CD4-positive, alpha-beta T cell treated with Interleukin-15 for 1 hour (primary cell): Measurements from ENCODE around the gene DNAJC18.
"Not testable (repeated sequence)": the region's sequence is repeated elsewhere in the genome, so short reads cannot be mapped to it uniquely, and the experiment has no call there.

ENCODE experiments used
- DNase-seq: peaks from one replicate; pipeline ENCODE4 v3.0.0-alpha.2; 2020

Gene DNAJC18

DNA sequence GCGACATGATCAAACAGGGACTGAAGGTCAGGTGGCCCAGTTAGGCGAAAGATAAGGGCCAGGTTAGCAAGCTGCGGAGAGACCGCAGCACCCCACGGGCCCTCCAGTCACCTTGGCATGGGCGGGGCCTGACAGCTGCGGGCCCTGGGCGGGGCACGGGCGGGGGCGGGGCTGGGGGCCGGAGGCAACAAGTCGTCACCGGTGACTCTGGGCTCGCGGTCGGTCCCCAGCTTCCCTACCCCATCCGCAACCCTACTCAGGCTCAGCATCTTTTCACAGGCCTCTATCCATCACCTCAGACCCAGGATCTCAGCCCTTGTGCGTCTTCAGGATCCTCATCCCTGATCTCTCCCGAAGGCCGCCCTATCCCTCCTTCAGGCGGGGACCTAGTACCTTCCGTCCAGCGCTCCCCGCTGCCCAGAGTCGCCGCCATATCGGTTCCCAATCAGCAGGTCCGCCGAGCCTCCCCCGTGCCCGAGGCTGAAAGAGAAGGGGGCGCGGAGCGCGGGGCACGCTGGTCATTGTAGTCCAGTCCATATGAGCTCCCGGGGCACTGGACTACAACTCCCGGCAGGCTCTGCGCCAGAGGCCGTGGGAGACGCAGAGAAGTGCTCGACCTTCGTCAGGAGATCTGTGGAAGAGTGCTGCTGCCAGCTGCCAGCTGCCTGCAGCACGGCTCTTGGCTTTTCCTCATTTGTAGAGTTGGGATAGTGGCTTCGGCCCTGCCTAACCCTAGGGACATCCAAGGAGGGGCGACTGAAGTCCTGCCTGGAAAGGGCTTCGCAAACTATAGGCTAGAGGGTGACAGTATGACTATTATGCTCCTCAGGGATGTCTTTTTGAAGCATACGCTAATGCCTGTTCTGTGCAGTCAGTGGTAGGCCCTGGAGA, at the start of gene DNAJC18:
TSS of gene DNAJC18 (minus strand) at position 513 of the 891 bp plus-strand sequence. CDS start at position 433, 80 bp downstream.
- DNase-seq, result peak; percentile 91

DNA sequence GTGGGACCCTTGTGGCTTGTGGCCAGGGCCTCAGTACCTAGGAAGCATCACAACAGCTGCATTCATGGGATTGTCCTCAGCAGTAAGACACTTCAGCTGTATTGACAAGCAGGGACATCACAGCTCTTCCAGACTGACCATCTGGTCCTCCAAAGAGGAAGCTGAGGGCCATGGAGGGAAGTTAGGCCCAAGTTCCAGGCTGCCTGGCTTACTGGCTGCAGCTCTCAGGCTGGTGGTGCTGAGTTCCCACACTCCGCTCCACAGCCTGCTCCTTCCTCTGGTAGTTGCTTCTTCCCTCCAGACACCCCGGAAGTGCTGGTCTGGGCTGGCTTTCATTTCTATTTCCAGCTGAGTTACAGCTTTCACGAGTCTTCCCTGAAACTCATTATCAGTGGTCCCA, 48.9 kb upstream of the DNAJC18 start:
- DNase-seq, result peak; percentile 24

DNA sequence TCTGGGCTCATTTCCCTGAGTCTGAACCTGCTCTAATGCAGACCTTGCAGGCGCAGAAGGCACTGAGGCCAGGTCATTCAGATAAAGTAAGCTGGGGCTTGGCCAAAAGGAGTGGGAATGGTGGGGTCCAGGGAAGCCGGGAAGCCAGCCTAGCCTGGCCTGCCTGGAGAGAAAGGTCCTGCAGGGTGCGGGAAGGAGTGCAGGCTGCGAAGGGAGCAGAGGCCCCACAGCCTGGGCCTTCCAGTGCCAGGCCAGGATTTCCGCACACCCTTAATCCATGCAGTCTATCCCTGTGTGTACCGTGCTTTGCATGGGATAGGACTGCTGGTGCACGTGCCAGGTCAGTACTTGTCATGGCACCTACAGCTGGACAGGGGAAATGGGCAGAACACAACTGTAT, 46.9 kb upstream of the DNAJC18 start:
- DNase-seq, result no peak

DNA sequence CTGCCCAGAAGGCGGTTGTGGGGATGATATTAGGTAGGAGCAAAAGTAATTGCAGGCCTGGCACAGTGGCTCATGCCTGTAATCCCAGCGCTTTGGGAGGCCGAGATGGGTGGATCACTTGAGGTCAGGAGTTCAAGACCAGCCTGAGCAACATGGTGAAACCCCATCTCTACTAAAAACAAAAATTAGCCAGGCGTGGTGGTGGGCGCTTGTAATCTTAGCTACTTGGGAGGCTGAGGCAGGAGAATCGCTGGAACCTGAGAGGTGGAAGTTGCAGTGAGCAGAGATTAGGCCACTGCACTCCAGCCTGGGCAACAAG, 43.5 kb upstream of the DNAJC18 start:
- DNase-seq, result not testable (repeated sequence)

DNA sequence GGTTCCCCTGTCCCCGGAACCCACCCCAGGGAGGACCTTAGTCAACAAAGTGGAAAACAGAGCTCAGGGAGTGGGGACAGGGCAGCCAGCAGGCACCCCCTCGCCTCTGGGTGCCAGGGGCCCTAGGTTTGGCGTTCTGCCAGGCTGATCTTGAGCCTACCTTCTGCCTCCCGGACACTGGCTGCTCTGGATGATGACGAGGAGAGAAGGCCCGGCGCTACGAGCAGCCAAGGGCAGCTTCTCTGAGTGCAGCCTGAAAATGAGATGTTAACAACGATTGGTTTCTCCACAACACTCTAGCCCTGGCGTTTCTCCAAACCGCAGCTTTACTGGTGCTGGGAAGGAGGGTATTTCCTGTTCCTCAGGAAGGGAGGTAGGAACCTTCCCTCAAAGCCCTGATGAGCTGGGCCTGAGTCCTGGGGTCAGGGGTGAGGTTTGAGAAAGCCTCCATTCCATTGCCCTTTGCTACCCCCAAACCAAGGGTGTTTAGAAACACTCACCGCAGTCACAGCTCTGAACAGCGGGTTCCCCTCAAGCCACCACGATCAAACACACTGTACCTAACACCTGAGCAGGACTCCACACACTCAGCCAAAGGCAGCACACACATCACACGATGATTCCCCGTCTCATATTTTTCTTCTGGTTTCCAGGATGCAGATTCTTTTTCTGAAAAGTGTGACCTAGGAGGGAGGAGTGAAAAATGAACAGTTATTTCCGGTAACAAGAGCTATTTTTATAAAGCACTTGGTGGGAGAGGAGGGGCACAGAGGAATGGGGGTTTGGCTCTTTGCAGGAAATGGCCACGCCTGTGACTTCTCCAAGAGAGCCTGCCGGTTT, 42.9 kb upstream of the DNAJC18 start, which contains the start of gene STING1:
TSS of gene STING1 (minus strand) at position 709 of the 840 bp plus-strand sequence. CDS start 1,054 bp downstream, outside the sequence.
- peak; percentile 74 for DNase-seq

DNA sequence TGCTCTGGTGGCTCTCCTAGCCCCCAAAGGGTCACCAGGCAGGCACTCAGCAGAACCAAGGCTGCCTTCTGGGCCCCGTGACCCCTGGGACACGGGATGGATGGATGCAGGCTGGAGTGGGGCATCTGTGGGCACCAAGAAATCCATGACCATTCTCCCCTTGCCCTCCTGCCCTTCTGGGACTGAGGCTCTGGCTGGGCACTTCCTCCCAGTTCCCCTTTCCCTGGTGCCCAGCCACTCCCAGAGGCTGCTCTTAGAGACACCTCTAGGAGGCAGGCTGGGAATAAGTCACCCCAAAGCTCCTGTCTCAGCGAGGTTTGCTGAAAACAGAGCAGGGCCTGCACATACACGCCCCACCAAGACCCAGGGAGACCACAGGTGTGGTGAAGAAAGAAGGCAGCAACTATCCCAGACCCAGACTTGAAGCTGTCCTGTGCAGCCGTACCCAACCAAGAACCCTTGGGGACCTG, 42.3 kb upstream of the DNAJC18 start:
- DNase-seq, result peak; percentile 30

DNA sequence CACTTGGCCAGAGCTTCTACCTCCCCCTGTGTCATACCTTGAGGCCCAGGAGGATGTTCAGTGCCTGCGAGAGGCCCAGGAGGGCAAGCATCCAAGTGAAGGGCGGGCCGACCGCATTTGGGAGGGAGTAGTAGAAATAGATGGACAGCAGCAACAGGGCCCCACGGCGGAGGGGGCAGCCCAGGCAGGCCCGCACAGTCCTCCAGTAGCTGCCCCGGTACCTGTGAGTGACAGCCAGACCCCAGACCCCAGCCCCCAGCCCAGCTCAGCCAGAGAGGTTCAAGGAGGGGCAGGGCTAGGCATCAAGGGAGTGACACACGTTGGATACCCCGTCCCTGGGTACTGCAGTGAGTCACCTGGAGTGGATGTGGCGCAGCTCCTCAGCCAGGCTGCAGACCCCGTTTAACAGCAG, 41.8 kb upstream of the DNAJC18 start:
- DNase-seq, result no peak

DNA sequence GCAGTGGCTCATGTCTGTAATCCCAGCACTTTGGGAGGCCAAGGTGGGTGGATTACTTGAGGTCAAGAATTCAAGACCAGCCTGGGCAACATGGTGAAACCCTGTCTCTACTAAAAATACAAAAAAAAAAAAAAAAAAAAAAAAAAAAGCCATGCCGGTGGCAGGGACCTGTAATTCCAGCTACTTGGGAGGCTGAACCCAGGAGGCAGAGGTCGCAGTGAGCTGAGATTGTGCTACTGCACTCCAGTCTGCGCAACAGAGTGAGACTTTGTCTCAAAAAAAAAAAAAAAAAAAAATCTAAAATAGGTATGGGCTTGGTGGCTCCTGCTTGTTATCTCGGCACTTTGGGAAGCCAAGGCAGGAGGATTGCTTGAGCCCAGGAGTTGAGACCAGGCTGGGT, 40.4 kb upstream of the DNAJC18 start:
- DNase-seq, result not testable (repeated sequence)

DNA sequence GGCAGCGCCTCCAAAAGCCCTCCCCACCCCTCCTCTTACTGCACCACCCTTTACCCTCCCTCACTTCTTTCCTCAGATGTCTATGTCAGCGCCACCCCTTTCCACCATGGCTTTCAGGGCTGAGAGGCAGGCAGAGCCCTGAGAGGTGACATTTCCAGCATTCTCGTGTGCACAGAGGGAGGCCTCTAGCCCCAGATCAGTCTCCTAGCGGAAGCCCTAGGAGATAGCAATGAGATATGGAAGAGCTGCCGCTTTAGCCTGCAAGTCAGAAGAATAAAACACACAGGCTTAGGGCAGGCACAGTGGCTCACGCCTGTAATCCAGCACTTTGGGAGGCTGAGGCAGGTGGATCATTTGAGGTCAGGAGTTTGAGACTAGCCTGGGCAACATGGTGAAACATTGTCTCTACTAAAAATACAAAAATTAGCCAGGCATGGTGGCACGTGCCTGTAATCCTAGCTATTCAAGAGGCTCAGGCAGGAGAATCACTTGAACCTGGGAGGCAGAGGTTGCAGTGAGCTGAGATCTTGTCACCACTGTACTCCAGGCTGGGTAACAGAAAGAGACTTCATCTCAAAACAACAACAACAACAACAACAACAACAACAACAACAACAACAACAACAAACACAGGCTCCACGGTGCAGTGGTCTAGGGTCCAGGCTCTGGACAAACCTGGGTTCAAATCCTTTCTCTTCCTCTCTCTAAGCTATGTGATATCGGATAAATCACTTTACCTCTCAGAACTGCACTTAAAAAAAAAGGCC, 39.5 kb upstream of the DNAJC18 start:
- not testable (repeated sequence) for DNase-seq

DNA sequence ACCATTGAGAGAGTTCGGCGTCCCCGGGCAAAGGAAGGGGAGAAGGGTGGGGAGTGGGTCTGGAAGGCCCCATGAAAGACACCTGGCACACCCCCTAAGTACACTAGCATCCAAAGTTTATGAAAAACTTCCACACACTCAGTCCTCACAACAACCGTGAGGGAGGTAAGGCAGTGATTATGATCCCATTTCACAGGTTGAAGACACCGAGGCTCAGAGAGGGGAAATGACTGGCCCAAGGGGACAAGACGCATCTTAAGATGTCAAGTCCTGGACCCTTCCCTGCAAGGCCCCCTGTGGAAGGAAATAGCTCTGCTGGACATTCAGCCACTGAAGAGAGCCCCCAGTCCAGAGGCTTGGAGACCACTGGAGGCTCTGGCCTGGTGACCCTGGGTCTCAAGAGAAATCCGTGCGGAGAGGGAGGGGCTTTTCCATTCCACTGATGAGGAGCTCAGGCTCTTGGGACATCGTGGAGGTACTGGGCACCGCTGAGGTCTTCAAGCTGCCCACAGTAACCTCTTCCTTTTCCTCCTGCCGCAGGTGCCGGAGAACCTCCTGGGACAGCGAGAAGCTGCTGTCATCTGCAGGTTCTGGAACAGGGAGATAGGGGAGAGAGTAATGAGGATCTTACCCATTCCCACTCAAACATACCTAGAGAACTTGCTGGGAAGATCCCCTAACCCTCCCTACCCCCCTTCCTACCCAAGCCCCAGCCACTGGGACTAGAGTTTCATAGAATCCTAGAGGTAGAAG, 36.7 kb upstream of the DNAJC18 start:
- DNase-seq, result no peak

DNA sequence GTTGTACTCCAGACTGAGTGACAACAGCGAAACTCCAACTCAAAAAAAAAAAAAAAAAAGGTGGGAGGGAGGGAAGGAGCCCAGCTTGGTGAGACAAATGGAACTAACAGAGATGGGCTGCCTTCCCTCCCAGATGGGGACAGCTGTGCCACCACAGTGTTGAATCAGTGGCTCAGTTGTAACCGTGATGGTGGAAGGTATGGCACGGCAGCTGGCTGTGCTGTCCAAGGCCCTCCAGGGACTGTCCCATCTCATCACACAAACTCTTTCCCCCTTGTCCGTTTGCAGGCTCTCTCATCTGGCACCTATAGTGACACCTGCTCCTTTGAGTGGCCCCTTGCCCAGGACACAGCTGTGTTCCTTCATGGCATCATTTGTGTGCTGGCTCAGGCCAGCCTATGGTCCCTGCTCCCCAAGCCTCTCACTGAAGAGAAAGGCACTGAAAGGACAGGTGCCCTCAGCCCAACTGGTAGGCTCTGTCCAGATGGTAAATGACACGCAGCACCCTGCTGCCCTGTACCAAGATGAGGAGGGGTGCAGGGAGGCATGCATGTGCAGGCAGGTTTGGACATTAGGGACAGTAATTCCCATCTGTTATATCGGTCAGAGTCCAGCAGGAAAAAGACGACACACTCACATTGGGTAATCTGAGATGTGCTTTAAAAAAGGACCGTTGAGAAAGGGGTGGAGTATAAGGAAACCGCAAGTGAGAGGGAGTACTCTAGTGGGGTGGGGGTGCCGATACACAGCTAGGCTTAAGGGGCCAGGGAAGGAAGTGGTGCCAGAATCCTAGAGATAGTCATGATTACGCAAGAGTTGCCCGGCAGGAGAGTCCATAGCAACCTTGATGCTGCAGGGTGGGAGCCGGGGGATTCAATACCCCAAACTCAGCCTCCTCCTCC, 35.8 kb upstream of the DNAJC18 start:
- DNase-seq, result peak; percentile 37

DNA sequence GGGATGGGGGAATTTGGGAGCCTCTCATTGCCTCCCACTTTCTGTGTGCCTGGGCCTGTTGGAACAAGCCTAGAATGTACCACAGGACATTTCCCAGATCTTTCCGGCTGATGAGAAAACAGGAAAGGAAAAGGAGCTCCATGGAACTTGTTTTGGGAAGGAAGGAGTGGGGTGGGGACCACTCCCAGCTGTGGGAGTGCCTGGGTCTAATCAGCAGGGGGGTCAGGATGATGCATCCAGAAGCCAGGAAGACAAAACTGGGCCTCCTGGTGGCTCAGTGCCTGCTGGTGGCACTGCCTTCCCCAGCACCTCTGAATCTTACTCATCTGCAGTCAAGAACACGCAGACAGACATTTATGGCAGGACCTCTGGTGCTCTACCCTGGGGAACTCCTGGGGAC, 34.2 kb upstream of the DNAJC18 start:
- DNase-seq, result no peak

DNA sequence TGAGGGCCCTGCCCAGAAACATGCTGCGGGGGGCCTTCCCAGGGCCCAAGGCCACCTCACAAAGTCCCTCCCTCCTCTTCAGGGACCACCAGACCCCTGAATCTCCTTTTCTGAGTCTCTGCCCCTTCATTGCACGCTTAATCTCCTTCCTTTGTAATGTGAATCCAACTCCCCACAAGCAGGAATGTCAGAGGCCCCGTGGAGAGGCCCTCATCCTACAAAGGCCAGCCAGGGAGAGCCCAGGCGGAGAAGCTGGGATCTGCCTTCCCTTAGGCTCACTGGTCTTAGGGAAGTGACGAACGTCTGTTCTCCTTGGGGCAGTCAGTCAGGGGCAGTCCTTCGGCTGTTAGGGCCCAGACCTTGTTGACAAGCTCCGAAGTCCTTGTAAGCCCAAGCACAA, 33.8 kb upstream of the DNAJC18 start:
- DNase-seq, result no peak

DNA sequence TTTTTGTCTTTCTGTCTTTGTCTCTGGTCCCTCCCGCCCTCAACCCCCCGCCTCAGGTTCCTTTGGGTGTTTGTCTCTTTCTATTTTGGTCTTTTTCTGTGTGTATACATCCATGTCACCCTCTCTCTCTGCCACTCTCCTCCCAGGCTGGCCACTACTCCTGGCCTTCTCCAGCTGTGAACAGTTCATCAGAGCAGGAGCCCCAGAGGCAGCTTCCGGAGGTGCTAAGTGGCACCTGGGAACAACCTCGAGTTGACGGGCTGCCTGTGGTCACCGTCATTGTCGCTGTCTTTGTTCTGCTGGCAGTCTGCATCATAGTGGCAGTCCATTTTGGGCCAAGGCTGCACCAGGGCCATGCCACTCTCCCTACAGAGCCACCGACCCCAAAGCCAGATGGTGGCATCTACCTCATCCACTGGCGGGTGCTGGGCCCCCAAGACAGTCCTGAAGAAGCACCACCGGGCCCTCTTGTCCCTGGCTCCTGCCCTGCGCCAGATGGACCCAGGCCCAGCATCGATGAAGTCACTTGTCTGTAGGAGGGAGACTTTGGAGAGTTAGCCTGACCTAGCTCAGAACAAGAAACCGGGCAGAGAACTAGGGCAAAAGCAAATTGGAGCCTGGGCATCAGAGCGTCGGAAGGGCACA, 33.2 kb upstream of the DNAJC18 start:
- no peak for DNase-seq

DNA sequence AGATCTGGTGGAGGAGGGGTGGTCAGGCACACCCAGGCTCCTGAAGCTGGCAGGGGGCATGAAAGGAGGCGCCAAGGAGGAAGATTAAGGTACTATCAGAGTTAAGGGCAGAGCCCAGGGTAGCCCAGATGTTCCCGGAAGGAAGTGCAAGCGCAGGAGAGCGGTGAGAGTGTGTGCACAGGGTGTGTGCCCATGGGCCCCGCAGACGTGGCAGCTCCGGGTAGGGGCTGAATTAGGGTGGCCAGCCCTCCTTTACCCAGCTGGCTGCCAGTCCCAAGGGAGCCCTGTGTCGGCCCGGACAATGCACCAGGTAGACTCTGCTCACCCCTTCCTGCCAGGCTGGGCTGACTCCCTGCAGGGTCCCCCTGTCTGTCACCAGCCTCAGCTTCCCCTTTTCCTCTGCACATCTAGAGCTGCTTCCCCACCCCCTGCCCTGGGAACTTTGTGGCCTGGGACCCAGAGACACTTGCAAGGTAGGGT, 31.5 kb upstream of the DNAJC18 start, which contains the start of gene SMIM33:
TSS of gene SMIM33 (plus strand) at position 184 of the 480 bp plus-strand sequence. CDS start at position 302, 118 bp downstream.
- DNase-seq, result no peak

DNA sequence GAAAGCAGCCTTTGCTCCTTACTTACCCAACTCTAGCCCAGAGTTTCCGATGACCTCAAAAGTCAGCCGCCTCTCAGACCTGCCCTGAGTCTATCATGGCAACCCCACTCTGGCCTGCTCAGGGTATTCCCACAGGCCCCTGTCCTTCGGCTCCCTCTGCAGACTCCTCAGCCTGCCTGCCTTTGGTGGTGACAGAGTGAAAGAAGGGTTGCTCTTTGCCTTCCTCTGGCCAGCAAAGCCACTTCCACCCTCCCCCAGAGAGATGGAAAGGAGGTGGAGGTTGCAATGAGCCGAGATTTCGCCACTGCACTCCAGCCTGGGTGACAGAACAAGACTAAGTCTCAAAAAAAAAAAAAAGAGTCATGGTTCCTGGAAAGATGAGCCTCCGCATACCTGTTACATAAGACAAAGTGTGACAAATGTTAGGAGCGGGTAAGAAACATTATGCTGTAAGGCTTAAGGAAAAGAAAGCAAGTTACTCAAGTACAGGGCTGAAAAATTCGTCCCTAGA, 29.2 kb upstream of the DNAJC18 start:
- no peak for DNase-seq

DNA sequence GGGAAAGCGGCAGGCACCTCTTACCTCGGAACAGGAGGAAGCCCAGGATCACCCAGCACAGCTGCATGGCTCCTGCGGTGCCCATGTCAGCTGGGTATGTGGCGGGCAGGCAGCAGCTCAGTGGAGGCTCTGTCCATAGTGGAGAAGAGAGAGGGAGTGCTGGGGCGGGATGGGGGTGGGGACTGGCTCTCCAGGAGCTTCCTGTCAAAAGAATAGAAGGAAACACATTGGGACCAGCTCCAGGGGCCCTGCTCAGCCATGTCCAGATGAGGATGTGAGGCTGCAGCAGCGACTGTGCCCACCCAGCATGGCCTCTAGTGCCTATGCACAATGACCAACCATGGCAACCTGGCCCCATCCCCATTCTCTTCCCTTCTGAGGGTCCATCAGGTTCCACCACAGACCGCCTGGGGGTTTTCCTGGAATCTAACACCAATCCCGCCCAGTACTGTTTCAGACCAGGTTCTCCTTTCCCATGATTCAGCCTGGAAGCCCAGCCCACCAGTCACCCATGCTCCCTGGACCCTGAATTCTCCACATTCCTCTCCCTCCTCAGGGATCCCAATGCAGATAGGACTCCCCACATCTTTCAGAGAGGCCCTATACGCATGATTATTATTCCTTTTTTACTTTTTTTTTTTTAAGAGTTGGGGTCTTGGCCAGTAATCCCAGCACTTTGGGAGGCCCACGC, 23.4 kb upstream of the DNAJC18 start, which contains the start of gene ECSCR:
TSS of gene ECSCR (minus strand) at position 158 of the 691 bp plus-strand sequence. CDS start at position 85, 73 bp downstream.
- DNase-seq, result no peak

DNA sequence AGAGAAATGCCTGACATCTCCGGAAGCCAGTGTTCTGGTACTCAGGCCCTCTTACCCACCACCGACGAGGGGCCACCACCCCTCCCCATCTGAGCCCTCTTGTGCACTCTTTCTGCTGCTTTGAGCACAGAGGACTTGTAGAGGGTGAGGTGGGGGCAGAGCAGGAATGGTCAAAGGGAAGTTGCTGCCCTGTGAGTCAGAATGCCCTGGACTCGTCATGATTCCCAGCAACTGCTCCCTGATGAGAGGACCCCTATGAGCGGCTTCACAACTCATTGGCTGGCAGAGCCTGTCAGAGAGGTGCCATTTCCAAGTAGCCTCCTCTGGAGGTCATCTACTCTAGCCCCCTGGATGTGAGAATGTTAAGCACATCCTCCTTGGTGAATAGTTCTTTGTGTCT, 22.4 kb upstream of the DNAJC18 start:
- DNase-seq, result no peak

DNA sequence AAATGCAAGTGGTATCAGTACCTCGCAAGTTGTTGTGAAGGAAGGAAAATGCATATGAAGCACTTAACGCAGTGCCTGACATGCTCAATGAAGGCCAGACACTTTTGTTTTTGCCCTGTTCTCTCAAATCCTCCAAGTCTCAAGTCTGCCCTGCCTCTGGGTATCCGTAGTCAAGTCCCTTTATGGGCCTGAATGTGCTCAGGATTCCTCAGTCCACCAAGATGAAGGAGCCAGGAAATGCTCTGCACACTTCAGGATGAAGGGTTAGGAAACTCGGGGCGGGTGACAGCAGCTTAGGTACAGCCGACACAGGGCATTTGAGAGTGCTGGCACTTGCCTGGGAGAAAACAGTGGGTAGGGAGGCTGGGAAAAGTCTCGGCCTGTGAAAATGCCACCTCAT, 21.9 kb upstream of the DNAJC18 start:
- no peak for DNase-seq
